Fibroblast of pulmonary artery (primary cell): Measurements from ENCODE around the gene TAS2R30.
"Not testable (repeated sequence)": the region's sequence is repeated elsewhere in the genome, so short reads cannot be mapped to it uniquely, and the experiment has no call there.

Experiments
- DNase-seq: peaks from one replicate; pipeline ENCODE4 v3.0.0-alpha.2; 2010; ENCODE audit warnings: low read depth
- H3K4me3 ChIP-seq: replicated peaks from 2 replicates; pipeline ENCODE4 v1.5.1; 2011; ENCODE audit warnings: low read depth, mild to moderate bottlenecking, control low read depth, low read length, moderate library complexity
- TF ChIP-seq, protein P1 (sequence below): IDR thresholded peaks from 2 replicates; pipeline ENCODE4 v1.5.1; 2011; ENCODE audit warnings: mild to moderate bottlenecking, control low read depth, low read length, inconsistent platforms; ENCODE audit errors: missing control alignments

The TAS2R30 gene

DNA sequence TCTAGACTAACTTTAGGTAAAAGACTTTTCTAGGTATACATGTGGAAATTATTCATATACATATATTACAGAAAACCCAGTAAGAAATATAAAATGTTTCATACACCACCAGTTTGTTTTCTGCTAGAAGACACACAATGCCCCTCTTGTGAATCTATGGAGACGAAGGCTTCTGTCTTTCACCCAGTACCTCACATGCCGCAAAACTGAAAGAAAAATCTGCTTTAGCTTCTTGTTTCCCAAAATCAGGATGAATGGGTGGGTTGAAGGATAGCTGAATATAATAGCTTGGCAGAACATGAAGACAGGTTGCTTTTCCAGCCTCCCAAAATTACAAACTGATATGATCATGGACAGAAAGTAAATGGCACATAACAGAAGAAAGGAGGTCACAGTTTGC lies 1.3 kb downstream of the TAS2R30 start:
- H3K4me3 ChIP-seq: no peak overlapping the region
- TF ChIP-seq, protein P1, sequence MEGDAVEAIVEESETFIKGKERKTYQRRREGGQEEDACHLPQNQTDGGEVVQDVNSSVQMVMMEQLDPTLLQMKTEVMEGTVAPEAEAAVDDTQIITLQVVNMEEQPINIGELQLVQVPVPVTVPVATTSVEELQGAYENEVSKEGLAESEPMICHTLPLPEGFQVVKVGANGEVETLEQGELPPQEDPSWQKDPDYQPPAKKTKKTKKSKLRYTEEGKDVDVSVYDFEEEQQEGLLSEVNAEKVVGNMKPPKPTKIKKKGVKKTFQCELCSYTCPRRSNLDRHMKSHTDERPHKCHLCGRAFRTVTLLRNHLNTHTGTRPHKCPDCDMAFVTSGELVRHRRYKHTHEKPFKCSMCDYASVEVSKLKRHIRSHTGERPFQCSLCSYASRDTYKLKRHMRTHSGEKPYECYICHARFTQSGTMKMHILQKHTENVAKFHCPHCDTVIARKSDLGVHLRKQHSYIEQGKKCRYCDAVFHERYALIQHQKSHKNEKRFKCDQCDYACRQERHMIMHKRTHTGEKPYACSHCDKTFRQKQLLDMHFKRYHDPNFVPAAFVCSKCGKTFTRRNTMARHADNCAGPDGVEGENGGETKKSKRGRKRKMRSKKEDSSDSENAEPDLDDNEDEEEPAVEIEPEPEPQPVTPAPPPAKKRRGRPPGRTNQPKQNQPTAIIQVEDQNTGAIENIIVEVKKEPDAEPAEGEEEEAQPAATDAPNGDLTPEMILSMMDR: no peak
- DNase-seq: no peak

DNA sequence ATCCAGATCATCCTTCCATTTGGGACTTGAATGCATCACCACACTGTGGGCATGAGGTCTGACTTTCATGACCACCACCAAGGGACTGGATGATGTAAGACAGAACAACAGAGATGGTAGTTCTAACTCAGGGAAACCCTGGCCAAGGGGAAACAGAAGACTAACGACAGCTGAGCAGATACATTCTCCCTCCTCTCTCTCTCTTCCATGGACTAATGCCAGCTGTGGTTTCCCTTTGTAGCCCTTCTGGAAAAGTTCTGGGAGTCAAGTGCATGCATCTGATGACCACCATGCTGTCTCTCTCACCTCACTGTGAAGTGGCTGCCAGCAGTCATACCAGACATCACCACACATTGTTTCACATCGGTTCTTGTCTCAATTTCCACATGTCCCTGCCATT lies 3.4 kb downstream of the TAS2R30 start:
- H3K4me3 ChIP-seq: no peak overlapping the region
- TF ChIP-seq, protein P1: no peak
- no peak for DNase-seq

DNA sequence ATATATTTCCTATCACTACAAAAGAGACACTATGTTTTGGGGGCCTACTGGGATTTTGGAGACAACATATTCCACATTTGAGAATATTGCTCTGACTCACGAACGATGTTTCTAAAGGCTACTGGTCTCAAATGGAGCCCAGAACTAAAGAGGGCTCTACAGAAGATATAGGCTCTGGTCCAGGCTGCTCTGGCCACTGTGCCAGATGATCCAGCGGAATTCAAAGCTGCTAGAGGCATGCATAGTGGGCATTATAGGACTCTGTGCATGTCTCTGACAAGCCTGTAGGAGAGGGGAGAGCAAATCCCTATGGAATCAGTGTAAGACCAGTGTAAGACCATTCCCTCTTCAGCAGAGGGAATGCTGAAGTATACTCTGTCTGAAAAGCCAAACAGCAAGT lies 4.1 kb downstream of the TAS2R30 start:
- DNase-seq: no peak
- no peak overlapping the region for H3K4me3 ChIP-seq
- TF ChIP-seq, protein P1: no peak

DNA sequence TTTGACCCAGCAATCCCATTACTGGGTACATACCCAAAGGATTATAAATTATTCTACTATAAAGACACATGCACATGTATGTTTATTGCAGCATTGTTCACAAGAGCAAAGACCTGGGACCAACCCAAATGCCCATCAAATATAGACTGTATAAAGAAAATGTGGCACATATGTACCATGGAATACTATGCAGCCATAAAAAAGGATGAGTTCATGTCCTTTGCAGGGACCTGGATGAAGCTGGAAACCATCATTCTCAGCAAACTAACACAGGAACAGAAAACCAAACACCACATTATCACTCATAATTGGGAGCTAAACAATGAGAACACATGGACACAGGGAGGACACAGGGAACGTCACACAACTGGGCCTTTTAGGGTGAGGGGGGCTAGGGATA lies 20.3 kb downstream of the TAS2R30 start:
- not testable (repeated sequence) for H3K4me3 ChIP-seq, DNase-seq

DNA sequence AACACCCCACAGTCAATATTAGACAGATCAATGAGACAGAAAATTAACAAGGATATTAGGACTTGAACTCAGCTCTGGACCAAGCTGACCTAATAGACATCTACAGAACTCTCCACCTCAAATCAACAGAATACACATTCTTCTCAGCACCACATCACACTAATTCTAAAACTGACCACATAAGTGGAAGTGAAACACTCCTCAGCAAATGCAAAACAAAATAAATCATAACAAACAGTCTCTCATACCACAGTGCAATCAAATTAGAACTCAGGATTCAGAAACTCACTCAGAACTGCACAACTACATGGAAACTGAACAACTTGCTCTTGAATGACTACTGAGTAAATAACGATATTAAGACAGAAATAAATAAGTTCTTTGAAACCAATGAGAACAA lies 23.2 kb downstream of the TAS2R30 start:
- not testable (repeated sequence) for H3K4me3 ChIP-seq, DNase-seq

DNA sequence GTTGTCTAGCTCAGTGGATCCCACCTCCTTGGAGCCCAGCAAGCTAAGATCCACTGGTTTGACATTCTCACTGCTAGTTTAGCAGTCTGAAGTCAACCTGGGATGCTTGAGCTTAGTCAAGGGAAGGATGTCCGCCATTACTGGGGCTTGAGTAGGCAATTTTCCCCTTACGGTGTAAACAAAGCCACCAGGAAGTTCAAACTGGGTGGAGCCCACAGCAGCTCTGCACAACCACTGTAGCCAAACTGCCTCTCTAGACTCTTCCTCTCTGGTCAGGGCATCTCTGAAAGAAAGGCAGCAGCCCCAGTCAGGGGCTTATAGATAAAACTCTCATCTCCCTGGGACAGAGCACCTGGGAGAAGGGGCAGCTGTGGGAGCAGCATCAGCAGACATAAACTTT lies 25.6 kb downstream of the TAS2R30 start:
- TF ChIP-seq, protein P1: no peak
- no peak for DNase-seq
- H3K4me3 ChIP-seq: no peak overlapping the region

DNA sequence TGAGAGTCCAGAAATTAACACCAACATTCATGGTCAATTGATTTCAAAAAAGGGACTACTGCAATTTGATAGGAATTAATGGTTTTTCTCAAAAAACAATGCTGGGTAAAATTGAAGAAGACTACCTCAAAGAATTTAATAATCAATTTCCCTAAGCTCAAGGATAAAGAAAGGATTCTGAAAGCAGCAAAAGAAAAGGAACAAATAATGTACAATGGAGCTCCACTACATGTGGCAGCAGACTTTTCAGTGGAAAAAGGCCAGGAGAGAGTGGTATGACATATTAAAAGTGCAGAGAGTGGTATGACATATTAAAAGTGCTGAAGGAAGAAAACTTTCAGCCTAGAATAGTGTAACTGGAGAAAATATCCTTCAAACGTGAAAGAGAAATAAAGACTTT lies 26.7 kb downstream of the TAS2R30 start:
- H3K4me3 ChIP-seq: no peak overlapping the region
- no peak for DNase-seq
- TF ChIP-seq, protein P1: no peak

DNA sequence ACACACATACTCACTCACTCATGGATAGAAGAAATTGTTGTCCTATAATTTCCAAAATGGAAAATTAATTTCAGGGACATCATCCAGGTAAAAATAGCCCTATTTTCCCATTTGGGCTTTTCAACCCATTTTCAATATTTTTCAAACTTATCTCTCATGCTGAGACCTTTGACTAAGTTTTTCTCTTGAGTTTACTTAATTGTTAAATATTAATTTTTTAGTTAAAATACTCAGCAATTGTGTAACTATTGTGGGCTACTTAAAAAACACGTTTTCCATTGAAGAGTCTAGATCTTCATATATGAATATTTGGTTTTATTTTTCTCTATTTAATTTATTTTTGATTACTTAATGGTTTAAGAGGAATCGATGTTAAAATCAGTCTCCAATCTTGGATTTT lies 28.2 kb downstream of the TAS2R30 start:
- no peak for DNase-seq
- TF ChIP-seq, protein P1: no peak
- no peak overlapping the region for H3K4me3 ChIP-seq
